Prostate gland (tissue), 1 donor: ENCODE results near the gene ANG.

ENCODE experiments used
- POLR2A ChIP-seq: fragments of 450-650 bp; IDR thresholded peaks from one replicate; pipeline ENCODE4 v1.6.1; 2016; ENCODE audit warnings: antibody characterized with exemption, mild to moderate bottlenecking
- POLR2AphosphoS5 ChIP-seq: sonication (generic); formaldehyde crosslinking; IDR thresholded peaks from one replicate; pipeline ENCODE4 v1.6.1; 2017; ENCODE audit warnings: antibody characterized with exemption

DNA sequence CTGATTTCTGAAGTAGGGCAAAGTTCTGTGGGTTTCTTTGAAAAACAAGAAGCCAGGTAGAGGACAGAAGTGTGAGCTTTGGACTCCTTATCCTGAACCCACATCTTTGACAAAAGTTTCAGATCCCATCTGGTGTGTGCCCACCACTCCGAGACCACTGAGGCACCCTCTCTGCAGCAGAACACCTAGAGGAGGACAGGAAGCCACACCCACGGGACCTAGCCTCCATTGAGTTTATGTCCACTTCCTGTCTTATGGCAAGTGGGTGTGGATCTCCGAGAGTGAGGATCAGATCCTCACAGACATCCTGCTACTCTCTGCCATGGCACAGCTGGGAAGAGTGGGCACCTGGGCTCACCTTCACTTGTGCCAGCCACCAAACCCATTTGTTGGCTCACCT, 30.3 kb upstream of the ANG start:
- no peak for TF ChIP-seq POLR2AphosphoS5
- no peak for TF ChIP-seq POLR2A
